HS-5 (cell line): Measurements from ENCODE around the gene USE1.
"Not testable (repeated sequence)": the region's sequence is repeated elsewhere in the genome, so short reads cannot be mapped to it uniquely, and the experiment has no call there.

Experiments
- DNase-seq: peaks from one replicate; pipeline ENCODE4 v3.0.0-alpha.2; 2012; ENCODE audit warnings: low read depth

USE1 gene, protein sequence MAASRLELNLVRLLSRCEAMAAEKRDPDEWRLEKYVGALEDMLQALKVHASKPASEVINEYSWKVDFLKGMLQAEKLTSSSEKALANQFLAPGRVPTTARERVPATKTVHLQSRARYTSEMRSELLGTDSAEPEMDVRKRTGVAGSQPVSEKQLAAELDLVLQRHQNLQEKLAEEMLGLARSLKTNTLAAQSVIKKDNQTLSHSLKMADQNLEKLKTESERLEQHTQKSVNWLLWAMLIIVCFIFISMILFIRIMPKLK

DNA sequence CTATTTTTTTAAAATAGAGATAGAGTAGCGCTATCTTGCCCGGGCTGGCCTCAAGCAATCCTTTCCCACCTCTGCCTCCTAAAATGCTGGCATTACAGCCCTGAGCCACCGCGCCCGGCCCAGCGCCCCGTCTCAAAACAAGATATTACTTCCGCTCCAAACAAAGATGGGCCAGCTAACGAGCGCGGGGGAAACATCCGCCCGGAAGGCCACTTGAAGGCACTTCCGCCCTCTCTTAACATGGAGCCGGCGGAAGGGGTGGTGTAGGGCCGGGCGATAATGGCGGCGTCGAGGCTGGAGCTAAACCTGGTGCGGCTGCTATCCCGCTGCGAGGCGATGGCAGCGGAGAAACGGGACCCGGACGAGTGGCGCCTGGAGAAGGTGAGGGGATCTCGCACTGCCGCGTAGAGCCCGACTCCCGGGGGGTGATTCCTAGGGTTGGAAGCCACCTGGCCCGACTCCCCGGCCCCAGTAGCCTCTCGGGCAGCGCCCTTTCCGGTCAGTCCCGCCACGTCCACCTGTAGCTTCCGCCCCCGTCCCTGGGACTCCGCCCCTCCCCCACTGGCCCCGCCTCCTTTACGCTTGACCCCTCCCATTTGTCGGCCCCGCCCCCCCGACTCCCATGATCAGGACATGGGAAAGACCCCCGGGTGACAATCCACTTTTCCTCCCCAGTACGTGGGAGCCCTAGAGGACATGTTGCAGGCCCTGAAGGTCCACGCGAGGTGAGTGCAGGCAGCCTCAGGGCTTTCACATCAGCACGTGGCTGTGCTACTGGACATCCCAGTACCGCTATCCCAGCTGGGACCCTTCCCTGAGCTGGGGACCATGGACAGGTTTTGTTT, at the start of gene USE1:
USE1 (plus strand) TSS at position 231 of the 845 bp plus-strand sequence; CDS start at position 280, 49 bp downstream.
- peak; percentile 59 for DNase-seq

DNA sequence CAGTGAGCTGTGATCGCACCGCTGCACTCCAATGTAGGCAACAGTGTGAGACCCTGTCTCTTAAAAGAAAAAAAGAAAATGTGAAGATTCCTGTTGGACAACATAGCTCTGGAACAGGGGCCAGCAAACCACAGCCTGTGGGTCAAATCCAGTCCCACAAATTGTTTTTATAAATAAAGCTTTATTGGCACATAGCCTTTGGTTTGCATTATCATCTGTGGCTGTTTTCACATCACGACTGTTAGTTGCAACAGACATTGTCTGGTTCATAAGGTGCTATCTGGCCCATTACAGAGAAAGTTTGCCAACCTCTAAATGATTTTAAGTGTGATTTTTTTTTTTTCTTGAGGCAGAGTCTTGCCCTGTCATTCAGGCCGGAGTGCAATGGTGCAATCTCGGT, 49.4 kb upstream of the USE1 start:
- DNase-seq: no peak

DNA sequence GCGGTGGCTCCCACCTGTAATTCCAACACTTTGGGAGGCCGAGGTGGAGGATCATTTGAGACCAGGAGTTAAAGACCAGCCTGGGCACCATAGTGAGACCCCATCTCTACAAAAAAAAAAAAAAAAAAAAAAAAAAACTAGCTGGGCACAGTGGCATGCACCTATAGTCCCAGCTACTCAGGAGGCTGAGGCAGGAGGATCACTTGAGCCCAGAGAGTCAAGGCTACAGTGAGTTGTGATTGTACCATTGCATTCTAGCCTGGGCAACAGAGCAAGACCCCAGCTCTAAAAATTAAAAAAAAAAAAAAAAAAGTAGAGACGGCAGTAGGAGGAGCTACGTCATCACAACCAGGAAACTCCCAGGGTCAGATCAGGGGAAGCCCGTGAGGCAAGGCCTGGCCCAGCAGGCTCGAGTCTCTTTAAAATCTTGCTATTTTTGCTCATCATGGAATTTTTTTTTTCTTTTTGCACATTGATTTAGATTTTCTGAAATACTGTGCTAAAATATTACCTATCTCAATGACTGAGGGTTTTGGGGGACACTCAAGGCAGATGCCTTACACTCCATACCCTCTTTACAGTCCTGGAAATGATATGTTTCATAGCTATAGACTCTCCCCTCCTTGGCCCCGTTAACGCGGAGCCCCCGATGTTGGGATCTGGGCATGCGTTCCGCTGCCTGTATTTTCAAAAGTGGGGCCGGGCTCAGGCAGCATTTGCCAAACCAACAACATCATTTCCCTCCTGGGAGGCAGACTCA, 44.4 kb upstream of the USE1 start:
- DNase-seq: no peak

DNA sequence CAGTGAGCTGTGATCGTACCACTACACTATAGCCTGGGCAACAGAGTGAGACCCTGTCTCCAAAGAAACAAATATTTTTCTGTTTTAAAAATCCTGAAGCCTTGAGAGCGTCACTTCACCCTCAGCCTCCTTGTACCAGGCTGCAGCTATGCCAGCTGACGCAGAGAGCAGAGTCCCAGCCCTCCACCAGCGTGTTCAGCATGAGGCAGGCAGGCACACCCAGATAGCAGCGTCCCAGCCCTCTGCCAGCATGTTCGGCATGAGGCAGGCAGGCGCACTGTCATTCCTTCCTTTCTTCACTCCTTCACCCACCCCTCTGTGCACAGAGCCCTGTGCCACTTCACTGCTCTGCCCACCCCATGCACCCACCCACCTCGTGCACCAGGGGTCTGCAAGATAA, 43.3 kb upstream of the USE1 start:
- no peak for DNase-seq

DNA sequence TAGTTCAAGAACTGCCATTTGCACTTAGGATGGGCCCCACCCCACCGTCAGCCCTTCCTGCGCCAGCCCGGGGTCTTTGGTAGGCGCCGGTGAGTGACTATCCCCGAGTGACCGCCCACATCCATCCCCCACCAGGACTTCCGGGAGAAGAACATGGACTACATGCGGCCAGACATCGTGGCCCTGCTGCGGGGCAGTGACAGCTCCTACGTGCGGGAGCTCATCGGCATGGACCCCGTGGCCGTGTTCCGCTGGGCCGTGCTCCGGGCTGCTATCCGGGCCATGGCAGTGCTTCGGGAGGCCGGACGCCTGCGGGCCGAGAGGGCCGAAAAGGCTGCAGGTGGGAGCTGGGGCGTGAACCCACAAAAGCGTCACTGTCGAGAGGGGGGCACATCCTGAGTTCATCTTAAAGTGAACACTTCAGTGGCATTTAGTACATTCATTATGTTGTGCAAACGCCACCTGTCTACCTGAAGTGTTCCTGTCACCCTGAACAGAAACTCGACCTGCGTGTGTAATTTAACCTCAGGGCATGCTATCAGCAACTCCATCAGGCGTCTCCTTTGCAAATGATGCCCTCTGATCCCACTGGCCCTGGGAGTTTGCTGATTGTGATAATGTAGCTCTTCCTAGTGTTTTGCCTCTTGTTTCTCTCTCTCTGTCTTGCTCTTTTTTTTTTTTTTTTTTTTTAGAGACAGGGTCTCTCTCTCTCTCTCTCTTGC, 42.4 kb upstream of the USE1 start:
- no peak for DNase-seq

DNA sequence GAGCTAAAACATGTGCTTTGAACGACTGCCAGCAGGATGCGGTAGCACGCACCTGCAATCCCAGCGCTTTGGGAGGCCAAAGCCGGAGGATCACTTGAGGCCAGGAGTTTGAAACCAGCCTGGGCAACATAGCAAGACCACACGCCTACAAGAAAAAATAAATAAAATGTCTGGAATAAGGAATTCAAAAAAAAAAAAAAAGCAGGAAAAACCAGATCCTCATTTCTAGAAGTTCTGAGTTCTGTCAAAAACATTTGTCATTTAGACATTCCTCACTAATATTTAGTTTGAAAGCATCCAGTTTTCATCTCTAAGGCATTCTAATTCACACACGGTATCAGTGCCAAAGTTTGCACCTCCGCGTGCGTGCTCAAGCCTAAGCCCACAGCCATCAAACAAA, 36.9 kb upstream of the USE1 start:
- DNase-seq: no peak

DNA sequence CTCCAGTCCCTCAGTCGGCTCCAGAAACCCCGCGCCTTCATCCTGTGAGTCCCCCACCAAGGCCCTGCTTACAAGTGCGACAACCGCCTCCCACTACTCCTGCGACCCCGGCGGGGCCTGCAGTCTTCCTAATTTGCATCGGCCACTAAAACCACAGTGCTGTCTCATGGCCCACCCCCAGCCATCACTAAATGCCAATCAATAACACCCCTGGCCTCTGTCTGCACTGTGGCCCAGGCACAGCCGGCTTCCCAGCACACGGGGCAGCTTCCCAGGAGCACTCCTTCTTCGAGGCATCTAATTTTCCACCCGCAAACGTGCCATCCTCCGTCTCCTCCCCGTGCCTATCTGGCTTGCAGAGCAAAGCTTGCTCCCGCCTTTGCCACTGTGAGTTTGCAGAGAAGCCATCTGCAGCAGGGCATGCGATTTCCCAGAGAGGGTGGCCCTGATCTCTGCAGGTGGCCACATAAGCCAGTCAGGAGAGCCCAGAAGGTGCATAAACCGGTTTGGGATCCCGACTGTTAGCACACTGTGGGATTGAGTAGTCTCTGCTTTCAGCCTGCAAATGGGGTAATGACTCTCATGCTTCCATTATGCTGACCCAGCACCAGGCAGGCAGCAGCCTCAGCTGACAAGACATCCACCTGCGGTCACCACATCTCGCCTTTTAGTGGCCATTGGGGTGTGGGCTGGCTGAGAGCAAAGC, 34.0 kb upstream of the USE1 start:
- DNase-seq: no peak

DNA sequence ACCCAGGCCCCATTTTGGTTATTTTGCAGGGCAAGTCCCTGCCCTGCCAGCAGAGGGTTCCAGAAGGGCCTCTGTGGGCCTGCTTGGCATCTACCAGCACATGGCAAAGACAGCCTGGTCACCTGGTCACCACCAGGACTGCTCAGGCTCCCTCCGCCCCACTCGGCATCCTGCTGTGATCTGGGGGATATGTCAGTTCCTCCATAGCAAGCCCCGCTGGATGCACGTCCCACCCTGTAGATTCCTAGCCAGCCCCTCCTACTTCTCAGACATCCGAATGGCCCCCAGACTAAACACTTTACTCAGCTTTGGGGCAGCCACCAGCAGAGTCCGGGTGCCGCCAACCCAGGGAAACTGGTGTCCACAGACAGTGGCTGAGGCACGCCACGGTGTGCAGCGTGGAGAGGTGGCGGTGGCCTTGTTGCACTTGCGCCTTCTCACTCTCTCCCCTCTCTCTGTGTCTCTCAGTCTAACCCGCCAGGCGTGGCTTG, 31.8 kb upstream of the USE1 start:
- no peak for DNase-seq

DNA sequence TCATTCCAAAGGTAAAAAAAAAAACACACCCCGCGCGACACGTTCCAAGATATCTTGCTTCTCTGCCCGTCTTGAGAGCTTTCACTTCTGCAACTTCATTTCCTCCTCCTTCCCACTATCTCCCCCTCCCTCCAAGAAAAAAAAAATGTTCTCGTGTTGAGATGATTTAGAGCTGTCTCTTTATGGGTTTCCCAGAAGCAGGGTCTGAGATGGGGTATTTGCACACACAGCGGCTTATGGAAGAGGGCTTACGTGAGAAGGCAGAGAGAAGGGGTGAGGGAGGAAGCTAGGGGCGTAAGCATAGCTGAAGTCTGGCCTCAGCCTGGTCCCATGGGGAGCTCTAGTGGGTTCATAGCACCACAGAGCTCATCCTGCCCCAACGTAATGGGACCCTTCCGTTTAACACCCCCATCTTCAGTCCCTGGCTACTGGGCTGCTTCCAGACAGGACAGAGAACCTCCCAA, 31.3 kb upstream of the USE1 start:
- no peak for DNase-seq

DNA sequence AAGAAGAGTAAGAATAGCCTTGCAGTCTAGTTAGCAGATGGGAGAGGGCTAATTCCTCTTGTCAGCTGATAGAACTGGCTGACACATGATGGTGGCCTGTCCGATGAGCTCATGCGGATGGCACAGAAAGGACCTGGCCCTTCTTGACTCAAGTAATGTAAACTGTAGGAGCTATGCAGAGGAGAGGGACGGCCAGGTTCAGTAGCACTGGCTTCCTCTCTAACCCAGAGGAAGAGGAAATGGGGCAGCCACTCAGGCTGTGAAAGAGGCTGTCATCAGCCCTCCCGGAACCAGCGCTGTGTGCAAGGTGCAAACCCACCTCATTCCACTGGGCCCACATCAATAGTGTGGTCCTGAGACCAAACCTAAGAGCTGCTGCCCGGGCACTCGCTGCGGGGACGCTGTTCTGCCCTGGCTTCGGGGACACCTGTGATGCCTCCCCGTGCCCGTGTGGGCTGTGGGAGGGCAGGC, 30.8 kb upstream of the USE1 start:
- no peak for DNase-seq

DNA sequence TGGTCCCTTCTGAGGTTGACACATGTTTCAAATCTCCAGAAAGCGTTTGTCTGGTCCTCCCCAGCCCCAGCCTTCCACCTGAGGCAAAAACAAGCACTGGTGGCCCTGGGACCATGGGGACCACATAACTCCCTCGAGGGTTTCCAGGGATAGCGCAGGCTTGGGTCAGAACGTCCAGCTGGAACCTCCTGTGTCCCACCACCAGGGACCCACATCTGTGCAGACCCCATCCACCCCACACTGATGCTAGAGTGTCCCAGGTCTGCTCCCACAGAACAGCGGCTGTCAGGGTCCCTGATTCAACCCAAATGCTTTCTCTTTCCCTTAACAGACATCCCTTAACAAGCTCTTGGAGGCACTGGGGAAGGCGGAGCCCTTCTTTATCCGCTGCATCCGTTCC, 29.6 kb upstream of the USE1 start:
- DNase-seq: no peak

DNA sequence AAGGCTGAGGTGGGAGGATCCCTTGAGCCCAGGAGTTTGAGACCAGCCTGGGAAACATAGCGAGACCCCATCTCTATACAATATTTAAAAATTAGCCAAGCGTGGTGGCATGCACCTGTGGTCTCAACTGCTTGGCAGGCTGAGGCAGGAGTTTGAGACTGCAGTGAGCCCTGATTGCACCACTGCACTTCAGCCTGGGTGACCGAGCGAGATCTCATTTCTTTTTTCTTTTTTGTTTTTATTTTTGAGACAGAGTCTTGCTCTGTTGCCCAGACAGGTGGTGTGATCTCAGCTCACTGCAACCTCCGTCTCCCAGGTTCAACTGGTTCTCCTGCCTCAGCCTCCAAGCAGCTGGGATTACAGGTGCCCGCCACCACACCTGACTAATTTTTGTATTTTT, 23.4 kb upstream of the USE1 start:
- DNase-seq: not testable (repeated sequence)

DNA sequence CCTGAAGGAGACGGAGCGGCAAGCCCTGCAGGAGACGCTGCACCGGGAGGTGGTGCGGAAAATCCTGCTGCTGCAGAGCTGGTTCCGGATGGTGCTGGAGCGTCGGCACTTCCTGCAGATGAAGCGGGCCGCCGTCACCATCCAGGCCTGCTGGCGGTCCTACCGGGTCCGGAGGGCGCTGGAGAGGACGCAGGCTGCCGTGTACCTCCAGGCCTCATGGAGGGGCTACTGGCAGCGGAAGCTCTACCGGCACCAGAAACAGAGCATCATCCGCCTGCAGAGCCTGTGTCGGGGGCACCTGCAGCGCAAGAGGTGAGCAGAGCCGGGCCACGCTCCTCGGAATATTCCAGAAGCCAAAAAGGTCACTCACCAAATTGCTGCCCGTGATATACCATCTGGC, 22.4 kb upstream of the USE1 start:
- no peak for DNase-seq

DNA sequence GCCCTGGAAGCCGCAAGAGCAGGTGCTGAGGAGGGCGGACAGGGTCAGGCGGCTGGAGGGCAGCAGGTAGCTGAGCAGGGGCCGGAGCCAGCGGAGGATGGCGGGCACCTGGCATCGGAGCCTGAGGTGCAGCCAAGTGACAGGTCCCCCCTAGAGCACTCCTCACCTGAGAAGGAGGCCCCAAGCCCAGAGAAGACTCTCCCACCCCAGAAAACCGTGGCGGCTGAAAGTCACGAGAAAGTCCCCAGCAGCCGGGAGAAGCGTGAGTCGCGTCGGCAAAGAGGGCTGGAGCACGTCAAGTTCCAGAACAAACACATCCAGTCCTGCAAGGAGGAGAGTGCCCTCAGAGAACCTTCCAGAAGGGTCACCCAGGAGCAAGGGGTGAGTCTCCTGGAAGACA, 20.5 kb upstream of the USE1 start:
- no peak for DNase-seq

DNA sequence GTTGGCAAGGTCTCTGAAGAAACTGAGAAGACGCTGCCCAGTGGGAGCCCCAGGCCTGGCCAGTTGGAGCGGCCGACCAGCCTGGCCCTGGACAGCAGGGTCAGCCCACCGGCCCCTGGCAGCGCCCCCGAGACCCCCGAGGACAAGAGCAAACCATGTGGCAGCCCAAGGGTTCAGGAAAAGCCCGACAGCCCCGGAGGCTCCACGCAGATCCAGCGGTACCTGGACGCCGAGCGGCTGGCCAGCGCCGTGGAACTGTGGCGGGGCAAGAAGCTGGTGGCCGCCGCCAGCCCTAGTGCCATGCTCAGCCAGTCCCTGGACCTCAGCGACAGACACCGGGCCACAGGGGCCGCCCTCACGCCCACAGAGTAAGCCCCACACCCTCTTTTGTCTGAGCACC, 20.1 kb upstream of the USE1 start:
- DNase-seq: no peak

DNA sequence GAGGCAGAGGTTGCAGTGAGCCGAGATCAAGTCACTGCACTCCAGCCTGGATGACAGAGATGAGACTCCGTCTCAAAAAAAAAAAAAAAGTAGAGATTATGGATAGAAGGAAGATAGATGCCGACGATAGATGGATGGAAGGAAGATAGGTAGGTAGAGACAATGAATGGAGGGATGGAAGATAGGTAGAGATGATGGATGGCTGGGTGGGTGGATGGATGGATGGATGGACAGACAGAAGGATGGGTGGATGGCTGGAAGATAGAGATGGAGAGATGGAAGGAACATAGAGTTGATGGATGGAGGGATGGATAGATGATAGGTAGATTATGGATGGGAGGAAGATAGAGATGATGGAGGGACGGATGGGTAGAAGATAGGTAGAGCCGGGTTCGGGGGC, 18.5 kb upstream of the USE1 start:
- DNase-seq: no peak

DNA sequence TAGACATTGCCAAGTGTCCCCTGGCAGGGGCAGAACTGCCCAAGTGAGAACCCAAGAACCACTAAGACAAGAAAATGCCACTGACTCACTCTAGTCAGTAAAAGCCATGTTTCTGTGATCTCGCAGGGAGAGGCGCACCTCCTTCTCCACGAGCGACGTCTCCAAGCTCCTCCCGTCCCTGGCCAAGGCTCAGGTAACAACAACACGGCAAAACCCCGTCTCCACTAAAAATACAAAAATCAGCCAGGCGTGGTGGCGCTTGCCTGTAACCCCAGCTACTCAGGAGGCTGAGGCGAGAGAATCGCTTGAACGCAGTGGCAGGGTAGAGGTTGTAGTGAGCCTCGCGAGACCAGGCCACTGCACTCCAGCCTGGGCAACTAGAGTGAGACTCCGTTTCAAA, 17.5 kb upstream of the USE1 start:
- DNase-seq: no peak

DNA sequence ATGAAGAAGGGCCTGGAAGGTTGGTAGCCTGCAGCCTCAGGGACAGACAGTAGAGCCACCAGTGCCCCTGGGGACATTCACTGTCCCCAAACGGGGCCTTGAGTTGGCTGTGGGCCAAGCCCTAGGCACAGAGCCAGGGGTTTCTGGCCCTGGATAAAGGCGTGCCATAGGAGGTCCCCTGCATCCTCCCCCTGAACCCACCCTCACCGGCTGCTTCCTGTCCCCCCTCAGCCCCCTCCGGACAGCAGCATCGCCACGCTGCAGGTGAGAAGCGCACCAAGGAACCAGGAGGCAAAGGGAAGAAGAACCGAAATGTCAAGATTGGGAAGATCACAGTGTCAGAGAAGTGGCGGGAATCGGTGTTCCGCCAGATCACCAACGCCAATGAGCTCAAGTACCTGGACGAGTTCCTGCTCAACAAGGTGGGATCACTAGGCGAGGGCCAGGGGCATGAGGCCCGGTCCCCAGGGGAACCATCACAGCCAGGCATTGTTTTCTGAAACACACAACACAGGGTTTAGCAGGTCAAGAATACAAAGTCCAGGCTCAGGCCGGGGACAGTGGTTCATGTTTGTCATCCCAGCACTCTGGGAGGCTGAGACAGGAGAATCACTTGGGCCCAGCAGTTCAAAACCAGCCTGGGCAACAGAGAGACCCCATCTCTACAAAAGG, 14.6 kb upstream of the USE1 start:
- no peak for DNase-seq

DNA sequence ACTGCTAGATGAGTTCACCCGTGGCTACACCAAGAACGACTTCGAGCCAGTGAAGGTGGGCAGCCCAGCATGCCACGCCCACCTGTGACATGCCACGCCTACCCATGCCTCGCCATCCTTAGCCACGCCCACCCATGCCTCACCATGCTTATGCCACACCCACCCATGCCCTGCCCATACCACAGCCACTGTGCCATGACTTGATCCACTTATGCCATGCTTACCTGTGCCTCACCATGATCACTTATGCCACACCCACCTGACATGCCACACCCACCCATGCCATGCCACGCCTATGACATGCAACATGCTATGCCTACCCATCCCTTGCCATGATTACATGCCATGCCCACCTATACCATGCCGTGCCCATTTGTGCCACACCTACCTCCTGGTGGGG, 12.9 kb upstream of the USE1 start:
- no peak for DNase-seq

DNA sequence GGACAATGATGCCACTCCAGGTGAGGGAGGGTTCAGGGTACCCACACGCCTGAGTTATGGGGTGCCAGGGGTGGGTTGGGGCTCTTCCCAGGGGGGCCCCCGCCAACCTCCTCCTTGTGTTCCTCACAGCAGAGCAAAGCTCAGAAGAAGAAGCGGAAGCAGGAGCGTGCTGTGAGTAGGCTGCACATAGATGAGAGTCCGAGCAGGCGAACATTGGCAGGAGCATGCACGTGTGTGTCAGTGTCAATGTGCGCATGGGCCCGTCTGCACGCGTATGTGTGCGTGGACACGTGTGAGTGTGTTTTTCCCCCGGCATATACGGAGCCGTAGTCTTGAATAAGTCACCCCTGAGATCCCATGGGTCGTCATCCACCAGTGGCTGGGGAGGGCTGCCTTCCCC, 12.4 kb upstream of the USE1 start:
- DNase-seq: no peak
